DND-41 (cell line): Measurements from ENCODE around the gene COL4A6.

Experiments used
- ATAC-seq: fragments of 200-7000 bp; cut with Tn5 transposase; 3 replicates; pipeline ENCODE4 v1.9.1; 2021; ENCODE audit warnings: low read depth; ENCODE audit not compliant: insufficient read depth
- DNase-seq: peaks from one replicate; pipeline ENCODE4 v3.0.0-alpha.2; 2020
- H2AFZ ChIP-seq: 2 replicates; pipeline ENCODE4 v1.6.0; 2012; ENCODE audit warnings: low read depth, low read length
- H3K27ac ChIP-seq: 2 replicates; pipeline ENCODE4 v1.5.1; 2012; ENCODE audit warnings: low read length, inconsistent platforms
- H3K27me3 ChIP-seq: fragments of 200-600 bp; sonication (generic); 2 replicates; pipeline ENCODE4 v1.6.0; 2012; ENCODE audit warnings: low read length, mild to moderate bottlenecking, inconsistent platforms; ENCODE audit not compliant: insufficient read depth, poor library complexity
- H3K36me3 ChIP-seq: 2 replicates; pipeline ENCODE4 v1.5.1; 2012; ENCODE audit warnings: low read length, inconsistent platforms; ENCODE audit not compliant: insufficient read depth
- H3K4me1 ChIP-seq: 2 replicates; pipeline ENCODE4 v1.5.1; 2012; ENCODE audit warnings: mild to moderate bottlenecking, low read length; ENCODE audit not compliant: insufficient read depth
- H3K4me2 ChIP-seq: 2 replicates; pipeline ENCODE4 v1.6.0; 2012; ENCODE audit warnings: mild to moderate bottlenecking, moderate library complexity, low read length, inconsistent platforms; ENCODE audit not compliant: insufficient read depth
- H3K4me3 ChIP-seq, 2 experiments: fragments of 200-600 bp in 1 of 2; shearing (Covaris generic) in 1 of 2; 2 replicates each; pipeline ENCODE4 v1.5.1; 2012 to 2016; ENCODE audit warnings: inconsistent platforms in 2 of 2, low read length in 2 of 2, mild to moderate bottlenecking in 2 of 2, low read depth in 1 of 2, moderate library complexity in 1 of 2
- H3K79me2 ChIP-seq: 2 replicates; pipeline ENCODE4 v1.6.0; 2012; ENCODE audit warnings: low read length, inconsistent platforms; ENCODE audit not compliant: insufficient read depth
- H3K9ac ChIP-seq: 2 replicates; pipeline ENCODE4 v1.6.0; 2012; ENCODE audit warnings: low read depth, mild to moderate bottlenecking, inconsistent platforms, low read length, moderate library complexity
- H3K9me3 ChIP-seq: 2 replicates; pipeline ENCODE4 v1.5.1; 2012; ENCODE audit warnings: low read length, moderate library complexity, mild to moderate bottlenecking, inconsistent platforms; ENCODE audit not compliant: insufficient read depth, severe bottlenecking
- H4K20me1 ChIP-seq: 2 replicates; pipeline ENCODE4 v1.6.0; 2012; ENCODE audit warnings: low read length; ENCODE audit not compliant: insufficient read depth
- CTCF ChIP-seq: IDR thresholded peaks from 2 replicates; pipeline ENCODE4 v1.5.1; 2012; ENCODE audit warnings: borderline replicate concordance, low read length, moderate library complexity, mild to moderate bottlenecking; ENCODE audit not compliant: poor library complexity, severe bottlenecking; ENCODE audit errors: extremely low read depth
- EZH2 ChIP-seq: IDR thresholded peaks from 3 replicates; pipeline ENCODE4 v1.6.1; 2012; ENCODE audit warnings: borderline replicate concordance, low read depth, mild to moderate bottlenecking, moderate library complexity, low read length, inconsistent platforms; ENCODE audit not compliant: severe bottlenecking

Gene COL4A6

GRCh38 chrX:108160309-108160708, 277.9 kb downstream of the COL4A6 start:
- no peaks in the 10 kb centered on the region for H3K9me3 ChIP-seq
- H2AFZ ChIP-seq: no peak overlapping the region
- ATAC-seq (no peak), DNase-seq (no peak)
- H4K20me1 ChIP-seq: no peaks in the 10 kb centered on the region
- H3K27me3 ChIP-seq: no peaks in the 10 kb centered on the region
- TF ChIP-seq CTCF (no peak), EZH2 (no peak)
- no peaks in the 10 kb centered on the region for H3K36me3 ChIP-seq
- H3K4me3 ChIP-seq: no peak overlapping the region
- no peaks in the 10 kb centered on the region for H3K4me1 ChIP-seq
- H3K27ac ChIP-seq: no peak overlapping the region
- no peak overlapping the region for H3K4me2 ChIP-seq
- no peak overlapping the region for H3K9ac ChIP-seq
- H3K79me2 ChIP-seq: no peaks in the 10 kb centered on the region

GRCh38 chrX:108159028-108159670, 279.1 kb downstream of the COL4A6 start:
- no peak overlapping the region for H3K4me2 ChIP-seq
- no peak overlapping the region for H3K27ac ChIP-seq
- no peaks in the 10 kb centered on the region for H3K9me3 ChIP-seq
- H3K36me3 ChIP-seq: no peaks in the 10 kb centered on the region
- no peak for ATAC-seq
- H3K27me3 ChIP-seq: no peaks in the 10 kb centered on the region
- H3K9ac ChIP-seq: no peak overlapping the region
- DNase-seq: no peak
- H2AFZ ChIP-seq: no peak overlapping the region
- H3K79me2 ChIP-seq: no peaks in the 10 kb centered on the region
- H3K4me3 ChIP-seq: no peak overlapping the region
- TF ChIP-seq CTCF (no peak), EZH2 (no peak)
- no peaks in the 10 kb centered on the region for H4K20me1 ChIP-seq
- no peaks in the 10 kb centered on the region for H3K4me1 ChIP-seq

- TF ChIP-seq EZH2: no peak
- TF ChIP-seq CTCF: no peak
- no peak for ATAC-seq
- Histone ChIP-seq H3K36me3 (peaks cover 5% of the 10 kb centered on the region; the same call in 1 of the 2 replicates), H3K27ac (no peak overlapping the region), H3K9me3 (no peaks in the 10 kb centered on the region), H3K9ac (no peak overlapping the region), H4K20me1 (no peaks in the 10 kb centered on the region), H3K27me3 (no peaks in the 10 kb centered on the region), H3K4me2 (no peak overlapping the region), H3K79me2 (no peaks in the 10 kb centered on the region), H3K4me1 (no peaks in the 10 kb centered on the region), H2AFZ (no peak overlapping the region), H3K4me3 (no peak overlapping the region)
- DNase-seq: no peak
These were observed 280.6 kb downstream of the COL4A6 start for GRCh38 chrX:108157628-108158027.

GRCh38 chrX:108156934-108157466, 281.2 kb downstream of the COL4A6 start:
- Histone ChIP-seq H4K20me1 (no peaks in the 10 kb centered on the region), H2AFZ (no peak overlapping the region), H3K36me3 (peaks cover 5% of the 10 kb centered on the region; the same call in 1 of the 2 replicates), H3K27me3 (no peaks in the 10 kb centered on the region), H3K9ac (no peak overlapping the region), H3K4me2 (no peak overlapping the region), H3K4me1 (no peaks in the 10 kb centered on the region), H3K27ac (no peak overlapping the region), H3K4me3 (no peak overlapping the region), H3K79me2 (no peaks in the 10 kb centered on the region), H3K9me3 (no peaks in the 10 kb centered on the region)
- TF ChIP-seq EZH2 (no peak), CTCF (no peak)
- DNase-seq (no peak), ATAC-seq (no peak)
